ENCODE data around the gene AMDHD2.

Gene AMDHD2

DNA sequence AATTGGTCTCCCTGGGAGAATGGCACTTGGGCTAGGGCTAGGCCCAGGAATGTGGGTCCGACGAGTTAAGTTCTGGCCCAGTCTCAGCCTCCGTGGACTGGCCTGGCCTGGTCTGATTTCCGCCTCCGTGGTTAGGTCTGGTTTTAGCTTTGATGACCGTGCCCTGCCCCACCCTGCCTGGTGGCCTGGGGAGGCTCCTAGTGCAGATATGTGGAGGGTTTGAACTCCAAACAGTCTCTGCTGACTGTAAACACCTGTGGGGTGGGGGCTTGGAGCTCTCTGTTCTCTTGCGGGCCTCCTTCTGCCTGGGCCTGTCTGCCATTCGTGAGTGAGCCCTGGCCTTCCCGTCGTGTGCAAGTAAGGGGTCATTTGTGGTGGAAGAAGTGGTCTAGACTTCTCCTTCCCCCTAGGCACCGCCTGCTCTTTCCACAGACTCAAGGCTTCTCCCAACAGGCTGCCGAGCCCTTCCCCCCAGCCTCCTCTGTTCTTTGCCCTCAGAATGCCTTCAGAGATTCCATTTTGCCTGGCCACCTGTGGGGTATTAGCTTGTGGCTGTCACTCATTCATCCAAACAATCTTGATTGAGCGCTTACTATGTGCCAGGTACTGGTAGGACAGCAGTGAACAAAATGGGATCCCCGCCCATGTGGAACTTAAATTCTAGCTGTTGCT is 4.9 kb upstream of the AMDHD2 start:
- TF ChIP-seq CTCF (IDR thresholded peaks at IDR 0.05): no peak

DNA sequence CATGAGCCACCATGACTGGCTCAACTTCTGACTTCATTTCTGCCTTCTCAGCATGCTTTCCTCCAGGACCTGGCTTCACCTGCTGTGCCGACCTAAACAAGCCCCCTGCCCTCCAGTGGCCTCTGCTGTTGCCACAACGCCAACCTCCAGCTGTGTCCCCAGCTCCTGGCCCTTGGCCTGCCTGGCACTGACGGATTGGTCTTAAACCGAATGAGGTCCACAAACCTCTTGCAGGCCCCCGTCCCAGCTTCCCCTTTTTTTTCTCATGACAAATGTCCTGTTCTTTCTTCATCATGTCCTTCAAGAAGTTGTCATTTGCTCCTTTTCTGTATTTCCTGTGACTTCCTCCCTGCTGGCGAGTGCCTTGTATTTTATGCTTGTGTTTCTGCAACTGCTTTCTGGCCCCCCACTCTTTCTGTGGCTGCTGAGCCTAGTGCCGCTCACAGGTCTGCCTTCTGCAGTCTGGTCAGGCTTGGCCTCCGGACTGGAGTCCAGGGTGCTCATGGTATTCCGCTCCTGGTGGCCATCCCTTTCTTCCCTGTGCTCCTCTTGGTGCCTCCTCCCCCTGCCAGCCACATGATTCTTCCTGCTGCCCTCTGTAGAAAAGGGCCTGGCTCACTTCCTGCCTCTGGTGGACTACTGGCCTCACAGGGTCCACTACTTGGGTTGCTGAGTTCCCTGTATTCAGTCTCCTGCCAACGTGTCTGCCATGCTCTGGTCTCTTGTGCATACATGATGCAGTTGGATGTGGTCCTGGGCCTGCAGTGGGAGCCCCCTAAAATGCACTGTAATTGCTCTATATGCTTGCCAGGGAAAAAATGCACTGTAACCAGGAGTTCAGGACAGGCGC is 3.6 kb upstream of the AMDHD2 start:
- TF ChIP-seq CTCF (IDR thresholded peaks at IDR 0.05): no peak

DNA sequence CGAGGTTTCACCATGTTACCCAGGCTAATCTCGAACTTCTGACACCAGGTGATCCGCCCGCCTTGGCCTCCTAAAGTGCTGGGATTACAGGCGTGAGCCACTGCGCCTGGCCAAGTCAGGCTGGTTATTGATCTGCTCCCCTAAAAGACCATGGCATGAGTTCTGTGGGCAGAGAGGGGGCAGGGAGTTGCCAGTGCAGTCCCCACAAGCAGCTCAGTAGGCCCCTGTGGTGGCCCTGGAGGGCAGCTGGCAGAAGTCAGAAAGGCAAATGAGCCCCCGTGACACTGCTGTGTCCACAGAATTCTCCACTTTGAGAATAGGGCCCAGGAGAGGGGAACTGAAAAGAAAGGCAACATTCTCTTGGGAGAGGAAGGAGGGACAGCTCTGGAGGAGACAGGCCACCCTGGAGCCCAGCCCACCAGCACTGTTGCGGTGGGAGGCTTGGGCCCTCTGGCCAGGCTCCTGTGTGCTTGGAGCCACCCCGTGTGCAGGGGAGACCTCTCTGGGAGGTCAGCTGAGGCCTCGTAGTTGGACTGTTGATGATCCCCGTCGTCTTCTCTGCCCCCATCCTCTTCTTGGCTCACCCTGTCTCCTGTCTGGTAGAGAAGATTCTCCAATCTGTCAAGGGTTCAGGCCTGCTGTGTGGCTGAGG is 2.1 kb upstream of the AMDHD2 start:
- TF ChIP-seq CTCF (IDR thresholded peaks at IDR 0.05): no peak

- TF ChIP-seq CTCF (IDR thresholded peaks at IDR 0.05): no peak
Measured at GRCh38 chr16:2518823-2519710, 1.1 kb upstream of the AMDHD2 start.

DNA sequence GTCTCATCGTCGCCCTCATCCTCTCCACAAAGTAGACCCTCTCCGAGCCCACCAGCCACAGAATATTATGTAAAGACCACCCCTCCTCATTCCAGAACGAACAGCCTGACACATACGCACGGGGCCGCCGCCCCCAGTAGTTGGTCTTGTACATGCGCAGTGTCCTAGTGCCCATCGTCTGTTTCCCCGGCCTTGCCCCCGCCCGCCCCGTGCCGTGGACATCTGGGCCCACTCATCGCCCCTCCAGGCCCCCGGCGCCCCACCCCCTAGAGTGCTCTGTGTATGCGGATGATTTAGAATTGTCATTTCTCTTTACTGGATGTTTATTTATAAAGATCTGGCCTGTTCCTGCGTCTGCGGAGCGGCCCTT is 475 bp upstream of the AMDHD2 start:
- TF ChIP-seq CTCF (IDR thresholded peaks at IDR 0.05): no peak

DNA sequence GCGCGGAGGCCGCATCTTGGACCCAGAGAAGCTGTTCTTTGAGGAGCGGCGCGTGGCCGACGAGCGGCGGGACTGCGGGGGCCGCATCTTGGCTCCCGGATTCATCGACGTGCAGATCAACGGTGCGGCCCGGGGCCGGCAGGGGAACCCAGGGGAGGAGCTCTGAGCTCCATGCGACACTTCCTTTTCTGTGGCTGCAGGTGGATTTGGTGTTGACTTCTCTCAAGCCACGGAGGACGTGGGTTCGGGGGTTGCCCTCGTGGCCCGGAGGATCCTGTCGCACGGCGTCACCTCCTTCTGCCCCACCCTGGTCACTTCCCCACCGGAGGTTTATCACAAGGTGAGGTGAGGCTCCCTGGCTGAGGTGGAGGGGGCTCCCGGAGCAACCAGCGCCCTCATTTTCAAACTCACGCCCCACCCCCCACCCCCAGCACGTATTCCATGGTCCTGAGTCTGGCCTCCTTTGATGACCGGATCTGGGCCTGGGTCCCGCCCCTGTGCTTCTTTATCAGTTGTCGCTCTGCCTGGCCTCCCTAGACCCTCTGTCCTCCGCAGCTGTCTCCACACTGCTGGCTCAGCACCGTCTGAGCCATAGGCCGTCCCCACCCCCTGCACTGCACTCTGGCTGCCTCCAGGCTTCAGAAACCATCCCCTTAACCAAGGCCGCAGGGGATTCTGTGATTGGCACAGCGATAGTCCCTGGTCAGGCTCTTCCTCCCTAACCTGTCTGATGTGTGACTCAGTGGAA is 787 bp downstream of the AMDHD2 start:
- no peak for TF ChIP-seq CTCF (IDR thresholded peaks at IDR 0.05)

All from LNCAP (cell line).